Measurements from ENCODE around the gene CLN5. TPM values are rescaled to one million over a fixed set of nuclear protein-coding genes. Genes with fewer than 3 reads are reported as not detected.
"Not testable (repeated sequence)": the region's sequence is repeated elsewhere in the genome, so short reads cannot be mapped to it uniquely, and the experiment has no call there.

Gene CLN5
- total RNA-seq, 1 experiment from 2014 or later = 20.1 TPM

- ChIA-PET POLR2A (no interaction called here), CTCF (no interaction called here)
- H3K36me3 ChIP-seq (ENCODE audit: control insufficient read depth, insufficient read depth, low read length) = no peaks in the 10 kb centered on the region; the same call in none of the 2 replicates
- H3K4me1 ChIP-seq = no peaks in the 10 kb centered on the region
- TF ChIP-seq, protein P1, sequence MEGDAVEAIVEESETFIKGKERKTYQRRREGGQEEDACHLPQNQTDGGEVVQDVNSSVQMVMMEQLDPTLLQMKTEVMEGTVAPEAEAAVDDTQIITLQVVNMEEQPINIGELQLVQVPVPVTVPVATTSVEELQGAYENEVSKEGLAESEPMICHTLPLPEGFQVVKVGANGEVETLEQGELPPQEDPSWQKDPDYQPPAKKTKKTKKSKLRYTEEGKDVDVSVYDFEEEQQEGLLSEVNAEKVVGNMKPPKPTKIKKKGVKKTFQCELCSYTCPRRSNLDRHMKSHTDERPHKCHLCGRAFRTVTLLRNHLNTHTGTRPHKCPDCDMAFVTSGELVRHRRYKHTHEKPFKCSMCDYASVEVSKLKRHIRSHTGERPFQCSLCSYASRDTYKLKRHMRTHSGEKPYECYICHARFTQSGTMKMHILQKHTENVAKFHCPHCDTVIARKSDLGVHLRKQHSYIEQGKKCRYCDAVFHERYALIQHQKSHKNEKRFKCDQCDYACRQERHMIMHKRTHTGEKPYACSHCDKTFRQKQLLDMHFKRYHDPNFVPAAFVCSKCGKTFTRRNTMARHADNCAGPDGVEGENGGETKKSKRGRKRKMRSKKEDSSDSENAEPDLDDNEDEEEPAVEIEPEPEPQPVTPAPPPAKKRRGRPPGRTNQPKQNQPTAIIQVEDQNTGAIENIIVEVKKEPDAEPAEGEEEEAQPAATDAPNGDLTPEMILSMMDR (IDR thresholded peaks at IDR 0.05; ENCODE audit: insufficient read depth in 1 of 2, low read depth in 1 of 2, low read length in 1 of 2, severe bottlenecking in 1 of 2, unreplicated experiment in 1 of 2) = no peak
- H3K4me3 ChIP-seq (ENCODE audit: low read depth, low read length) = no peak overlapping the region
- no TSS peak for BruUV-seq (replicated peaks)
- no peak overlapping the region for H3K4me3 Mint-ChIP-seq (ENCODE audit: unreplicated experiment)
- intact Hi-C loops (cut with micrococcal nuclease; ENCODE audit: unreplicated experiment) = no loop called here
- peaks cover 49% of the 10 kb centered on the region for H3K36me3 Mint-ChIP-seq (ENCODE audit: insufficient read depth, unreplicated experiment)
- no peaks in the 10 kb centered on the region for H3K9me3 ChIP-seq
- no peaks in the 10 kb centered on the region for H3K4me1 Mint-ChIP-seq (ENCODE audit: low read depth, unreplicated experiment)
- no peak for DNase-seq
- no peaks in the 10 kb centered on the region for H3K27me3 Mint-ChIP-seq (ENCODE audit: insufficient read depth, unreplicated experiment)
- no peak overlapping the region for H3K27ac Mint-ChIP-seq (ENCODE audit: unreplicated experiment)
- no peaks in the 10 kb centered on the region for H3K27me3 ChIP-seq (replicated peaks; ENCODE audit: control insufficient read depth, insufficient read depth, low read length)
- H3K9me3 Mint-ChIP-seq (ENCODE audit: unreplicated experiment) = no peaks in the 10 kb centered on the region
Observed at GRCh38 chr13:77001963-77002587, 10.2 kb downstream of the CLN5 start.

- CTCF ChIA-PET = no interaction called here
- no TSS peak for BruUV-seq (replicated peaks)
- Histone ChIP-seq H3K36me3 (ENCODE audit: control insufficient read depth, insufficient read depth, low read length) (no peaks in the 10 kb centered on the region; the same call in none of the 2 replicates), H3K27me3 (replicated peaks; ENCODE audit: control insufficient read depth, insufficient read depth, low read length) (no peaks in the 10 kb centered on the region), H3K9me3 (no peaks in the 10 kb centered on the region), H3K4me3 (ENCODE audit: low read depth, low read length) (no peak overlapping the region), H3K4me1 (no peaks in the 10 kb centered on the region)
- H3K27me3 Mint-ChIP-seq (ENCODE audit: insufficient read depth, unreplicated experiment) = no peaks in the 10 kb centered on the region
- H3K4me3 Mint-ChIP-seq (ENCODE audit: unreplicated experiment) = no peak overlapping the region
- H3K4me1 Mint-ChIP-seq (ENCODE audit: low read depth, unreplicated experiment) = no peaks in the 10 kb centered on the region
- peaks cover 52% of the 10 kb centered on the region for H3K36me3 Mint-ChIP-seq (ENCODE audit: insufficient read depth, unreplicated experiment)
- no peaks in the 10 kb centered on the region for H3K9me3 Mint-ChIP-seq (ENCODE audit: unreplicated experiment)
- intact Hi-C loops (cut with micrococcal nuclease; ENCODE audit: unreplicated experiment) = no loop called here
- no peak overlapping the region for H3K27ac Mint-ChIP-seq (ENCODE audit: unreplicated experiment)
- DNase-seq = peak in 1 of 2 experiments; percentile 14
- POLR2A ChIA-PET = interaction anchor here (0.7 kb wide), 1 partner anchor 10 kb away, joined by 7 read pairs; no protein-coding TSS in a partner anchor
- TF ChIP-seq, protein P1 (IDR thresholded peaks at IDR 0.05; ENCODE audit: insufficient read depth in 1 of 2, low read depth in 1 of 2, low read length in 1 of 2, severe bottlenecking in 1 of 2, unreplicated experiment in 1 of 2) = peak; percentile 54 to 80
Observed at GRCh38 chr13:77002590-77003190, 10.8 kb downstream of the CLN5 start.

GRCh38 chr13:77008337-77008736 is 16.5 kb downstream of the CLN5 start:
- H3K9me3 Mint-ChIP-seq (ENCODE audit: unreplicated experiment); H3K27me3 Mint-ChIP-seq (ENCODE audit: insufficient read depth, unreplicated experiment); H3K27ac Mint-ChIP-seq (ENCODE audit: unreplicated experiment); BruUV-seq (replicated peaks); intact Hi-C loops (cut with micrococcal nuclease; ENCODE audit: unreplicated experiment); H3K36me3 ChIP-seq (ENCODE audit: control insufficient read depth, insufficient read depth, low read length); H3K9me3 ChIP-seq; H3K4me3 ChIP-seq (ENCODE audit: low read depth, low read length); POLR2A ChIA-PET; H3K4me3 Mint-ChIP-seq (ENCODE audit: unreplicated experiment); DNase-seq; CTCF ChIA-PET; H3K4me1 Mint-ChIP-seq (ENCODE audit: low read depth, unreplicated experiment); H3K4me1 ChIP-seq; H3K27me3 ChIP-seq (replicated peaks; ENCODE audit: control insufficient read depth, insufficient read depth, low read length): not testable (repeated sequence)
- peaks cover 46% of the 10 kb centered on the region for H3K36me3 Mint-ChIP-seq (ENCODE audit: insufficient read depth, unreplicated experiment)
